ENCODE data around the gene SKIL. TPM values are rescaled to one million over a fixed set of nuclear protein-coding genes. Genes with fewer than 3 reads are reported as not detected.
"Not testable (repeated sequence)": the region's sequence is repeated elsewhere in the genome, so short reads cannot be mapped to it uniquely, and the experiment has no call there.

The SKIL gene
- total RNA-seq, 4 donors from 2014 or later = 26.7 to 45.1 (median 29.4) TPM

DNA sequence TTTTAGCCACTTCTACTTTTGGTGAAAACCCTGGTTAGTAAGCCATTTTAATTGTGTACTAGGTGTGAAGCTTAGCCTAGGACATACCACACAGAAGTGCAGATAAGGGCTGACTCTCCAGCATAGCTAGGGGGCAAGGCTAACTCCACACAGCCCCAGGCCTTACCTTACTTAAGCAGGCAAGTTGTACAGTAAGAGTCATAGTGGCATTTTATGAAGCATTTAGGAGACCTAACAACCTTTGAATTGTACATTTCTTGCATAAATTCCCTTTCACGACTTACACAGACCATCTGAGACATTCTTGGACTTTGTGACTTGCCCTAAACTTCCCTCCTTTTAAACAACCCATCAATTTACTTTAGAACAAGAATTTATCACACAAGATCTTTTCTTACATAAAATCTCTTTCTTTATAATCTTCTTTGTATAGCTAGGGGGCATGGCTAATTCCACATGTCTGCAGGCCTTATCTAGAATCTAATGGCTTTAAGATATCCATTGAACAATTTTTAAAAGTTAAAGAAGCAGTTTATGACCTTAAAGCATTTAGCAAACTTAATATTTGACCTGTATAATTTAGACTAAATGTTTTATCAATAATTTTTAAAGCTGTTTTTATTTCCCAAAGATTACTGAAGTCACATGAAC is 18.7 kb upstream of the SKIL start:
- Histone ChIP-seq H3K36me3 (no peaks in the 10 kb centered on the region), H3K4me3 (no peak overlapping the region), H3K27ac (no peak overlapping the region), H3K27me3 (no peaks in the 10 kb centered on the region), H3K9me3 (no peaks in the 10 kb centered on the region), H3K4me1 (no peaks in the 10 kb centered on the region)
- TF ChIP-seq, protein P1, sequence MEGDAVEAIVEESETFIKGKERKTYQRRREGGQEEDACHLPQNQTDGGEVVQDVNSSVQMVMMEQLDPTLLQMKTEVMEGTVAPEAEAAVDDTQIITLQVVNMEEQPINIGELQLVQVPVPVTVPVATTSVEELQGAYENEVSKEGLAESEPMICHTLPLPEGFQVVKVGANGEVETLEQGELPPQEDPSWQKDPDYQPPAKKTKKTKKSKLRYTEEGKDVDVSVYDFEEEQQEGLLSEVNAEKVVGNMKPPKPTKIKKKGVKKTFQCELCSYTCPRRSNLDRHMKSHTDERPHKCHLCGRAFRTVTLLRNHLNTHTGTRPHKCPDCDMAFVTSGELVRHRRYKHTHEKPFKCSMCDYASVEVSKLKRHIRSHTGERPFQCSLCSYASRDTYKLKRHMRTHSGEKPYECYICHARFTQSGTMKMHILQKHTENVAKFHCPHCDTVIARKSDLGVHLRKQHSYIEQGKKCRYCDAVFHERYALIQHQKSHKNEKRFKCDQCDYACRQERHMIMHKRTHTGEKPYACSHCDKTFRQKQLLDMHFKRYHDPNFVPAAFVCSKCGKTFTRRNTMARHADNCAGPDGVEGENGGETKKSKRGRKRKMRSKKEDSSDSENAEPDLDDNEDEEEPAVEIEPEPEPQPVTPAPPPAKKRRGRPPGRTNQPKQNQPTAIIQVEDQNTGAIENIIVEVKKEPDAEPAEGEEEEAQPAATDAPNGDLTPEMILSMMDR (IDR thresholded peaks at IDR 0.05 in 4 of 5, conservative IDR thresholded peaks at IDR 0.05 in 1 of 5) = no peak
- no peak for TF ChIP-seq POLR2A (IDR thresholded peaks at IDR 0.05)
- ATAC-seq (no peak), DNase-seq (no peak)
- in situ Hi-C loops (cut with MboI; ENCODE audit: low sequenced_read_pairs in 4 of 4) = no loop called here
- intact Hi-C loops (cut with DNase I; ENCODE audit: low total_unique reads) = no loop called here

DNA sequence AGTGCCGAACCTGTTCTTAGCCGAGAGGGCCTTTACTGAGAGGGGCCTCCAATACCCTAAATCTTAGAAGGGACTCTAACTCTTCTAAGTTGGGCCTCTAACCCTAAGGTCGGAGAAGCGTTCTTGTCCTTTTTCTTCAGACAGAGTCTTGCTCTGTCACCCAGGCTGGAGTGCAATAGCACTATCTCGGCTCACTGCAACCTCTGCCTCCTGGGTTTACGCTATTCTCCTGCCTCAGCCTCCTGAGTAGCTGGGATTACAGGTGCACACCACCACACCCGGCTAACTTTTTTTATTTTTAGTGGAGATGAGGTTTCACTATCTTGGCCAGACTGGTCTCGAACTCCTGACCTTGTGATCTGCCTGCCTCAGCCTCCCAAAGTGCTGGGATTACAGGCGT is 15.2 kb upstream of the SKIL start:
- H3K9me3 ChIP-seq; H3K36me3 ChIP-seq; H3K4me3 ChIP-seq; ATAC-seq; intact Hi-C loops (cut with DNase I; ENCODE audit: low total_unique reads); H3K27me3 ChIP-seq; in situ Hi-C loops (cut with MboI; ENCODE audit: low sequenced_read_pairs in 4 of 4); DNase-seq; H3K4me1 ChIP-seq; H3K27ac ChIP-seq: not testable (repeated sequence)

DNA sequence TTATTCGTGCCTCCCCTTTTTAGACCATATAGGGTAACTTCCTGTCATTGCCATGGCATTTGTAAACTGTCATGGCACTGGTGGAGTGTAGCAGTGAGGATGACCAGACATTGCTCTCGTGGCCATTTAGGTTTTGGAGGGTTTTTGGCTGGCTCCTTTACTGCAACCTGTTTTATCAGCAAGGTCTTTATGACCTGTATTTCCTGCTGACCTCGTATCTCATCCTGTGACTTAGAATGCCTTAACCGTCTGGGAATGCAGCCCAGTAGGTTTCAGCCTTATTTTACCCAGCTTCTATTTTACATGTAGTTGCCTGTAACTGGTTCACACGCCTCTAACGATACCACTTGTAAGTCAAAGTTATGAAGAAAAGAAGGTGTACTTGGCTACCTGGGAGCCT is 13.7 kb upstream of the SKIL start:
- H3K27ac ChIP-seq; H3K4me1 ChIP-seq; H3K36me3 ChIP-seq; H3K27me3 ChIP-seq; H3K4me3 ChIP-seq; ATAC-seq; DNase-seq; H3K9me3 ChIP-seq; in situ Hi-C loops (cut with MboI; ENCODE audit: low sequenced_read_pairs in 4 of 4); intact Hi-C loops (cut with DNase I; ENCODE audit: low total_unique reads): not testable (repeated sequence)

DNA sequence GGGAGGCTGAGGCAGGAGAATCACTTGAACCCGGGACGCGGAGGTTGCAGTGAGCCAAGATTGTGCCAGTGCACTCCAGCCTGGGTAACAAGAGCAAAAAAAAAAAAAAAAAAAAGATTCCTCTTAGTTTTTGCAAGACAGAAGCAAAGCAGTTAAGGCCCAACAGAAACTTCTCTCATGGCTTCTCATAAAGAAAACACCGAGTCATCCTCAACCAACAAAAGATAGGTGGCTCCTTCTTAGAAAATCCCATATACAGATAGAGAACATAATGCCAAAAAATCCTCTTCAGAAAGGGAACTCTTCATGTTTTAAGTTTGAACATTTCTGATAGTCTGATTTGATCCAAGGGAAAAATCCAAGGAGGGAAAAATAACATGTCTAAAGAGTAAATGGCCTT is 12.5 kb upstream of the SKIL start:
- Histone ChIP-seq H3K36me3 (no peaks in the 10 kb centered on the region), H3K4me3 (no peak overlapping the region), H3K4me1 (no peaks in the 10 kb centered on the region), H3K27ac (no peak overlapping the region), H3K9me3 (no peaks in the 10 kb centered on the region), H3K27me3 (no peaks in the 10 kb centered on the region)
- TF ChIP-seq, protein P1 (IDR thresholded peaks at IDR 0.05 in 4 of 5, conservative IDR thresholded peaks at IDR 0.05 in 1 of 5) = no peak
- no peak for TF ChIP-seq POLR2A (IDR thresholded peaks at IDR 0.05)
- ATAC-seq = no peak
- intact Hi-C loops (cut with DNase I; ENCODE audit: low total_unique reads) = no loop called here
- DNase-seq = no peak
- in situ Hi-C loops (cut with MboI; ENCODE audit: low sequenced_read_pairs in 4 of 4) = no loop called here

DNA sequence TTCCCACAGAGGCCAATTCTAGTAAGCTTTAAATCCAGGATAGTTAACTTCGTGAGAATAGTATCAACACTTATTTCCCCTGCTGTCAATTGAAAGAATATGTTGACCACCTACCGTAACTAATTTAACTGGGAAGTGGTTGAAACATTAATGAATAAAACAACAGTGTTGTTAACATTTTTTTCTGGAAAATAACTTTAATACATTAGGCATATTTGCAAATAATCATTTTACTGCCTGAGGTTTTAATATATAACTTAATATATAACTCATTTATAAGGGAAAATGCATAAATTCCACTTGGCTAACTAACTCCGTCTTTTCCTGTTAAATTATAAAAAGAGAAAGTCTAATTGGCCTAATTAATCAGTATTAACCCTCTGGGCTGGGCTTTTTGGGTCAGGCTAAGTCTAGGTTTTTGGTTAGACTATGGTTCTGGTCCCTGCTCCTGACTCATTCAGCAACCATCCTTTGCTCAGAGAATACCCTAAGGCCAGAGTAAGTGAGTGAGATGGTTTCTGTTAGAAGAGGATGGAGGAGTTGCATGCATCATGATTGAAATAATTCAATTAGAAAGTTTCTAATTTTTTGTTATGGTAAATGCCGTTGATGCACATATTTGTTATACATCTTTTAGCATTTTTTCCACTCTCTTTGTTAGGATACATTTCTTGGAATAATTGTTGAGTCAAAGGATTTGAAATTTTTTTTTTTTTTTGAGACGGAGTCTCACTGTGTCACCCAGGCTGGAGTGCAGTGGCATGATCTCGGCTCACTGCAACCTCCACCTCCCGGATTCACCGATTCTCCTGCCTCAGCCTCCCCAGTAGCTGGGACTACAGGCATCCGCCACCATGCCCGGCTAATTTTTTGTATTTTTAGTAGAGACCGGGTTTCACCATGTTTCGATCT is 10.8 kb upstream of the SKIL start:
- H3K36me3 ChIP-seq = no peaks in the 10 kb centered on the region
- peaks cover 7 to 8% of the 10 kb centered on the region in 2 donors for H3K4me1 ChIP-seq
- DNase-seq (no peak), ATAC-seq (no peak)
- no peak overlapping the region for H3K4me3 ChIP-seq
- in situ Hi-C loops (cut with MboI; ENCODE audit: low sequenced_read_pairs in 4 of 4) (no loop called here), intact Hi-C loops (cut with DNase I; ENCODE audit: low total_unique reads) (no loop called here)
- H3K27ac ChIP-seq = no peak overlapping the region
- no peaks in the 10 kb centered on the region for H3K9me3 ChIP-seq
- no peaks in the 10 kb centered on the region for H3K27me3 ChIP-seq
- TF ChIP-seq, protein P1 (IDR thresholded peaks at IDR 0.05 in 4 of 5, conservative IDR thresholded peaks at IDR 0.05 in 1 of 5) = no peak
- no peak for TF ChIP-seq POLR2A (IDR thresholded peaks at IDR 0.05)
